DMS114 treated with DMSO at 0.1 percent for 48 hours (cell line): ENCODE results near the gene KCNQ1.

Source experiments
- DNase-seq: peaks from one replicate; lab custom pipeline; 2025; ENCODE audit not compliant: unreplicated experiment; lab: John Stamatoyannopoulos, UW

KCNQ1 gene

DNA sequence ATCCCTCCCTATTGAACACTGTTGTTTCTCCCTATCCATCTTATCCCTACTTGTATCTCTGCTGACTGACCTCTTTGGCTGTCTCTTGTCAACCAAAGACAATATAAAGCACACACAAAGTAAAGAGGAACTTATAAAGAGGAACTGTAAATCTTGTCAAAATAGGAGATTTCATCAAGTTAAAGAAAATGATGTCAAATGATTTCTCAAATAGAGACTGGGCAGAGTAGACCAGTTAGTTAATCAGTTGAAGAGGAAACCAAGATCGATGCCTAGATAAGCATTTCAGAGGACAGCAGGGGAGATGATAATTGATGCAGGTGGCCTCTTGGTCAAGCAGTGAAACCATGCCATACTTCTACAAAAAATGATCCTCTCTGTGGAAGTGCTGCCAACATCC, 232.3 kb downstream of the KCNQ1 start:
- no peak for DNase-seq

DNA sequence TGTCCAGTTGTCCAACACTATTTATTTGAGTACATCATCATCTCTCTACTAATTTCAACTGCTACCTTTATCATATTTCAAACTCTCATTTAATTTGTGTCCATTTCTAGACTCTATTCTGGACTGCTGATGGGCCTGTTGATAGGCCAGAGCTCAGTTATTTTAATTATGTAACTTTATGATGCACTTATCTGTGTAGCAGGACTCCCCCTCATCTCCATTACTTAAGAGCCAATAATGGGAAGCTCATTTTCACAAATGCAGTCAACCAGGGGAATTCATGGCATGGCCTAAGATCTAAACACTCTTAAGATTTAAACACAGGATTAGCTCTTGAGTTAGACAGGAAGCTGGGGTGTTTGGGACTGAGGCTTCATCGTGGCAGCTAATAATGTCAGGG, 233.6 kb downstream of the KCNQ1 start:
- no peak for DNase-seq

DNA sequence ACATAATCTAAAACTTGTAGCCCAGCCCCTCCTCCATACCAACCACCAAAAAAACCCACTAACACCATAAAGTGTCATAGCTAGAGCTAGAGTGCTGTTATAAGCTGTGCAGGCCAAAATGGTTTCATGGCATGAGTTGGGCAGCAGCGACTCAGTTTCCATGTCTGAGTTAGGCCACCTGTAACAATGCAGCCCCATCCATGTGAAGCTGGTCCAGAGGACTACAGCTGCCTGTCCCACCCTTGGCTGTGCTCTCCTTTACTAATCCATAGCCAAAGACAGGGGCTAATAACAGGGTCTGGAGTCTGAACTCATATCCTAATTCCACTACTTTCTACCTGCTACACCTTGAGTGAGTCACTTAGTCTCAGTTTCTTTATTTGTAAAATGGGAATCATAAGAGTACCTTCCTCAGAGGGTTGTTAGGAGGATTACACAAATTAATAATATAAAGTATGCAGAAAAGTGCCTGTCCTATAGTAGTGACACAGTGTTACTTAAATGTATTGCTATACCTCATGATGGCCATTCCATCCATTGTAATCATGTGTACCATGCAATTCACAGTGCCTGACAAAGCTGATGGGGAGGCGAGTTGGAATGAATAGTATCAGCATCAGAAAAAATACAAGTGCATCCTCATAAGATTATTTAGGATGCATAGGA, 234.3 kb downstream of the KCNQ1 start:
- no peak for DNase-seq

DNA sequence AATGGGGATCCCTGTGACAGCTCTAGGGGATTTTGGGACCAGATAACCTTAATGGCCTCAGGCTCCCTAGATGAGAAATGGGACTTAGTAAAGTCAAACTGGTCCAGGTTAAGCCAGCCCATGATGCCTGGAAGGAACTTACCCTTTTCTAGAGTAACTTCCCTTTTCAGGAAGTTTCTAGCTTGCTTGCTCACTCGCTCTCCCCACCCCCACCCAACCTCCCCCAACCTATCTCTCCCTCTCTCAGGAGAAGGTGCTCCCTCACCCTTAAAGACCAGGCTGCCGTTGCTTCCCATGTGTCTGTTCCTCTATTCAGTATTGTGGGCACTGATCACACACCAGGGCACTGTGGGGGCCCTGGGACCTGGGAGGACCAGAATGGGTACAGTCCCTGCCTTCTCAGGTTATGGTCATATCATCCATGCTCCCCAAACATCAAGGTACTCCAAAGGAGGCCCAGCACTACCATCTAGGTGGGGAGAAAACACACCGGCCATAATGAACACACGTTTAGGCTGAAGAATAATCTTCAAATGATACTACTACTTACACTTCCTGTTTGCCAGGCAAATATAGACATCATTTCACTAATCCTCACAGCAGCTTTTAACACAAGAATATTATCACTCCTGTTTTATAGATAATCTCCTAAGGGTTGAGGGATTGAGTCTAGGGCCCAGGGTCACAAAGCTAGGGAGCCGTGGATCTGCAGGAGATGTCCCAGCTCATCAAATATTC, 236.8 kb downstream of the KCNQ1 start:
- no peak for DNase-seq

DNA sequence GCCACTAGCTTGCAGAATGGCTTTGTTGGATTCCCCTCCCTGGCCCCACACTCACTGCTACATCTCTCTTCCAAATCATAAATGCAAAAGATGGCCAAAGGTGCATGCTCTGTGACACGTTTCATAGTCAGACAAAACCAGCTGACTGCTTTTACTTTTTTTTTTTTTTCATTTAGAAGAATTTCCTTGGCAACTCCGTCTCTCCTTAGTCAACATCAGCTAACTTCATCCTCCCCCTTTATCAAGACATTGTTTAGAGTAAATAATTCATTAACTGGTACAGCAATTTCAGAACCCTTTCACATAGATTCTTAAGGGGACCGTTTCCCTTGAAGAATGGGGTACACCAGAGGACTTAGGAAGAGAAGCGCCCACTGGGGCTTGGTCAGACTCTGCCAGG, 239.0 kb downstream of the KCNQ1 start:
- no peak for DNase-seq

DNA sequence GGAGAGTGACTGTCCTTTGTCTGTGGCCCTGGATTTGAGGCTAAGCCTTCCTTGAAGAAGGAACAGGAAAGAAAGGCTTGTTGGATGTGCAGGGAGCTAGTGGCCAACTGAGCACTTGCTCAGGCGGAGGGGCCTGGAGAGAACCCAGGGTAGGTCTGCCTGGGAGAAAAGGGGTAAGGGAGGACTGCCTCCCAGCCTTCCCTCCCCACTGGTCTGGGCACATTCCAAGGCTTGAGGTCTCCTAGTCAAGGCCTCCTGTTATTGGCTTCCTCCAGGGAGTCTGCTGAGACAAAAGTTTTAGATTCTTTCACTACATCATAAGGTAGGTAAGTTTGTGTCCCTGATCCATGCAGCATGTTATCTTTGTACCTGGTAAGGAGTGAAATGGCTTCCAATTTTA, 239.8 kb downstream of the KCNQ1 start:
- DNase-seq: no peak

DNA sequence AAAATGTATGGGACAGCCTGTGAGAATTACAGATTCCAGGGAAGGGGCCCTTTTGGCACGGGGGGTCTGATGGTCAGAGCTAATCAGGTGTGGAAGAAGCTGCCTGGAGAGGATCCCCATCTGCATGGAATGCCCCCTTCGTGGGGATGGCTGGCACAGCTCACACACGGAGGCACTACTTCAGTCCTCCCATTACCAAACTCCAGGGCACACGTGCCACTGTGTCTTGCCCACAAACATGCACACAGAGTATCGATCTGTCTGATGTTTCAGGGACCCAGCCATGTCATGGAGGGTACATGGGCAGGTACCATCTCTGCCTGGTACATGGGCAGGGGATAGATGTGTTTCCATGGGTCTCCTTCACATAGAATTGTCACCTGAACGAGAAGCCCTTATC, 240.2 kb downstream of the KCNQ1 start:
- no peak for DNase-seq

DNA sequence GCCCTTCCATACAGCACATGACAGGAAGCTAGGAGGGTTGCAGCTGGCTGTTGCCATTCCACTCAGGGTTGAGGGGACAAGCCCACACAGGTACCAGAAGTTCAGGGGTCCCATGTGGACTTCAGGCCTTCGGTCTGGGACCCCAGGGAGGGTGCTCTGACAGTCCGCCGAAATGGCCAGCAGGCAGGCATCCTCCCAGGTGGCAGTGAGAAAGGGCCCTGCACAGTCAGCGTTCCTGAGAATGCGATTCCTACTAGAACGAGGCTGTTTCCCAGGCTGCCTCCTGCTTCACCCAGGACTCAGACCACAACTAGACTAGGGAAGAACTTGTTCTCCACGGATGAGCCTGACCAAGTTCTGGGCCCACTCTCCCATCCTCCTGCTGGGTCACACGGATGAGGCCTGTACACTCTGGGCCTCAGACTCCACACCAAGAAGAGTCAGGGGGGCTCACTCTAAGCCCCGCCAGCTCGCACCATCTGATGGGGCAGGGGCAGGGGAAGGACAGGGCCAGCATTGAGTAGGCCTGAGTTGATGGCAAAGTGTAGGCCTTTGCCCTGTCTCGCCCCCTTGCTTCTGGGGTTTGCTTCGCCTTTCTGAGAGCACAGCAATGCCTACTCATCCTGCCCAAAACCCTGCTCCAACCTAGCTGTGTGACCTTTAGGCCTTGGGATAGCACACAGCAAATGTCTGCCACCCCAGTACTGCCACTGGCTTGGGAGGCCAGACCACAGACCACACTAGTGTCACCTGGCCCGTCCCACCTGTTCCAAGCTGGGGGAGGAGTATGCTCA, 241.0 kb downstream of the KCNQ1 start:
- no peak for DNase-seq

DNA sequence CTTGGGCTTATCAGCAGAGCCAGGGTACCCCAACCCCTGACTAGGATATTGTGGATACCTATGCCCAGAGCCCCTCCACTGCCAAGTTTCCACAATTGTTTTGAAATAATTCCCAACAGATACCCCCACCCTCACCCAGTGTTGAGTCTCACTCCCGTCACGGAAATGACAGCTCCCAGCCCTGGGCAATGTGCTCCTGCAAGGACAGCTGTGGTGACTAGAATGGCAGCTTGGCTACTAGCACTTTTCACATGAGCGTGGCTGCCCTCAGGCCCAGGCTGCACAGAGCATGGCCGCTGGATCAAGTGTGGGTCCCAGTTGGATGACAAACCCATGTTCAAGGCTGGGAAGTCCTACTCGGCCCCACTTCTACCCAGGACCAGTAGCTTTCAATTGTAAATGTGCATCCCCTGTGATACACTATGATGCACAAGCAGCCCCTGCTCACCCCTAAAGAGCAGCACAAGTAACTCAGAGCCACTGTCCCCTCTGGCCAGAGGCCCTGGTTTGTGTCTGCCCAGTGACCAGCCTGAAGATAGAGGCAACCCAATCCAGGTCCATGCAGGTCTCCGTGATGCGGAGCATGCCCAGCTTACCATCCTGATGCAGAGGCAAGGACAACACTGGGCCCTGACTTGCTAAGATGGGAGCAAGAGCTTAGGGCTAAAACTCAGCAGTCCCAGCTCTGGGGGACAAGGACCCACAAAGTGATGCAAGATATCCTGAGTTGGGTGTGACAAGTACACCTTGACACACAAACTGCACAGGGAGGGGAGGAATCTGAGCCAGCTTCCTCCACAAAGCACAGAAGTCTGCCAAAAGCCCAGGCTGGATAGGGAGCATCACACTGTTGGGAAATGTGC, 241.8 kb downstream of the KCNQ1 start:
- DNase-seq: no peak

DNA sequence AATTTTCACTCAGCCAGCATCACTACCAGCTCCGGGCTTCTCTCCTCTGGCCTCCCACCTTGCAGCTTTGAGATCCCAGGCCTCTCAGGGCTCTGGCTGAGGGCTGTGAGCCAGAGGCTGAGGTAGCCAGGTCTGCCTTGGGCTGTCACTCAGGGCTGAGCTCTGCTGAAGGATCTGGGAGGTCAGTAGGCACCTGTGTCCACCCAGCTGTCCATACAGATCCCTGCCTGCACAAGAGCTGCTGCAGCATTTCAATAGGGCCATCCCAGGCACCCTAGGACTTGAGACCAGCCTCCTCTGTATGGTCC, 242.4 kb downstream of the KCNQ1 start:
- no peak for DNase-seq

DNA sequence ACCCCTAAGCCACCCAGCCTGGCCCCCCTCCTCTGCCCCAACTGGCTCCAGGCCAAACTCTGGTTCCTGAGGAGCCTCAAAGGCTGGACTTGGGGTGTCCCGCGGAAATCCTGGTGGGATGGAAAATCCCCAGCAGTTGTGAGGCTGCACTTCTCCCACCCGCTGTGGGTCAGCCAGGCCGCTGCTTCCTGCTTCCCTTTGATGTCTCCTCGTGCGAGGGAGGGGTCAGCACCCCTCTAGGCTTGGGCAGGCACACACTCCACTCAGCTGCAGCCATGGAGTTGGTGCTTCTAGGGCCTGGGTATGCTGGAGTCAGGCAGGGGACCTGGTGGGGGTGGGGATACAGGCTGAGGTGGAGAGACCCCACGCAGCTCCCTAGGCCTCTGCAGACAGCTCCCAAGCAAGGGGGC, 243.0 kb downstream of the KCNQ1 start:
- no peak for DNase-seq

DNA sequence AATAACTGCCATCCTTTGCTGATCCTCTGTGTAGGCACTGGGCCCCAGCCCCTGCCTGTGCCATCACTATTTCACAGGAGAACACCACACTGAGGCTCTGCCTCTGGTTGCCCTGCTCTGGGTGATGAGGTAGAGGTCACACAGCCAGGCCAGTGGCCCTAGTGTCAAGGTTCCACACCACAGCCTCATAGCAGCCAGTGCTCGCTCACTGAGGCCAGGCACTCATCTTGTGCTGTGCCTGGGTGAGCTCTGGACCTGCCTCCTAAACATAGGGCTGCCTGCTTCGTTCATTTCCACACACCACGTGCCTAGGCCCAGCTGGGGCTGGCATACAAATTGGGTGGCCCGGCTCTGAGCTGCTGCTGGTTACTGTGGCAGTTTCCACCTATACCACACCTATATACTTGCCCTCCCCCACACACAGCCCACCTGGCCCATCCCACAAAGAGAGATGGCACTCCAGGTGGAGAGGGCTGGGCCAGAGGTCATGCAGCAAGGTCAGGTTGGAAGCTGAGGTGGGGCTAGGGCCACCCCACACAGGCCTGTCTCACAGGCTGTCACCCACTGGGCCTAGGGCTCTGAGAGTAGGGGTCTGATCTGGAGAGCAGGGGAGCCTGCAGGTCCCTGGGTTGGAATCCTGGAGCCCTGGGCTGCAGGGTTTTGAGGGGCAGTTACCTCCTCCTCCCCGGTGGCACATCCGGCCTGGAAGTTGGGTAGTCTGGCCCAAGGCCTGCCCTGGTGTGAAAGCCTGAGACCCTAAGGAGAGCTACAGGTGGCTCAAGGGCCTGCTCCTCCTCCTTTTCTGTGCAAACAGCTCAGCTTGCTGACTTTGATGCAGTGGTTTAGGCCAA, 243.8 kb downstream of the KCNQ1 start:
- no peak for DNase-seq

DNA sequence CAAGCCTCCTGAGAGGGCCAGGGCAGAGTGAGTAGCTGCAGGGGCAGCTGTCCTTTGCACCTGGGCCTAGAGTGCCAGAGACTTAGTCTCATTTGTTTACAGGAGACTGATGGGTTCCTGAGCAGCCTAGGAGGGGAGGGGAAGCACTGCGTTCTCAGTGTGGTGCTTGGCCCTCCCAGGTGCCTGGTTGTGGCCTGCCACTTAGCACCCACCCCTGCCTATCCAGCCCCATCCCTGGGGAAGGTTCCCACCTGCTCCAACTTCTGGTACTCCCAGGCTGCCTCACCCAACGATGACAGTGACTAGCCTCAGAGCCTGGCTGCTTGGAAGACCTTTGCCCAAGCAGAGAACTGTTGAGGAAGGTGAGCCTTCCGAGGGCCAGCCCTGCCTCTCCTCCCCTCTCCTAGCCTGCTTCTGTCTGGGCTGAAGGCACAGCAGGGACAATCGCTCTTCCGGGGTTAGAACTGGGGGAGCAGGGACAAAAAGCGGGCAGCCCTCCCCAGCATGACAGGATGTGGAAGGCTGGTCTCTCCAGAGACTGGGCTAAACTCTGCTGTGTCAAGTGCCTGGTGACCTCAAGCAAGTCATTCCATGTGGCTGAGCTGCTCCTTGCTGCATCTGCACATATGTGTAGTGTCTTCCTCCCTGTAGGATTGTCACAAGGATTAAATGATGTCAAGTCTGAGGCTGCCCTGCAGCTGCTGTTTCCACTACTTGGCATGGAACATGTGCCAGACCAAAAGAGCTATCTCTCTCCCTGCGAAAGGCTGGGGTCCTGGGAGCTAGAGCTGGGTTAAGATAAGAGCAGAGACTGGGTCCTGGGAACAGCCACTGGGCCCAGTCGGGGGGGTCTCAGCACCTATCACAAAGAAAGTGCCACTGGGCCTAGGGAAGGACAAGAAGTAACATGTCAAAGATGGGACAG, 245.1 kb downstream of the KCNQ1 start:
- DNase-seq: no peak

DNA sequence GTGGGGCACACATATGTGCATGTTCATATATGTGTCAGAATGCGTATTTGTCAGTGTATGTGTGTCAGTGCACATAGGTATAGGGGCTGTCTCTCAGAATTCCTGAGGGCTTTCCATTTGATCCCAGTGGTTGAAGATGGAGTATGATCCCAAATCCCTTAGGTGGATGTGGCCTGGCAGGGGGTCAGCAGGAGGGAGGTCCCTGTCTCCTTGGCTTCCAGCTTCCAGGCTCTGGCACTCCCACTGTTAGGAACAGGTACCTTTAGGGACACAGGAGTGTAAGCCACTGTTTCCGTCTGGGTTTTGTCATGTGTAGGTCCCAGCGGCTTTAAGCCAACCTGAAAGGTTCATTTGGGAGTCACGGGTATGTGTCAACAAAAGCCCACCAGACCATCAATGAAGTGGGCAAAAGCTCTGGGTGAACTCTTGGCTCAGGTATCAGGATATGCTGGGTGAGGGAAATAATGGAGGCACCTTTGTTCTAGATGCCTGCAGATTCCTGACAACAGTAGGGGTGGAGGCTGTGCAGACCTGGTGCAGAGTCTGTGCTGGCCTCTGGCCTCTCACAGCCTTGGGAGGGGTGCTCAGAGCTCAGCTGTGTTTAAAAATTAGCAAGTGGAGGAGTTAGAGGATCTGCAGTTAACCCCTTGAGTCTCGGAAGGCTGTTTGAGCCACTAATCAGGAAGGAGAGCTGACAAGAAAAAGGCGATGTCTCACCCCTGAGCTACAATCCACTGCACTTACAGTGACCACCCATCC, 246.0 kb downstream of the KCNQ1 start:
- no peak for DNase-seq

DNA sequence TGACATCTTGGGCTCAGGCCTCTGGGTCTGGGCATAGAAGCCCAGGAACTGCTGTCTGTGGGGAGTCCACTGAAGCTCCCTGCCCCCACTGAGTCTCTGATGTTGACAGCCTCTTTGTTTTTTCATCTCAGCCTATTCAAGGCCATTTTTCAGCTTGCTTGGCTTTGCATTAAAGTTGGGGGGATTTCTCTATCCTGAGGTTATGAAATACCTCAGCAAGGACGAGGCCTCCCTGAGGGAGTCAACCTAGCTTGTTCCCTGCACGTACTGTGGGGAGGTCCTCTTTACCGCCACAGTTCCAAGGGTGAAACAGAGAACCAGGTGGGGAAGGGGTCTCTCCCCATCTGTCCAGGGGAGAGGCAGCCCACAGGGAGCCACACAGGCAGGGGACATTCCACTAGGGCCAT, 246.6 kb downstream of the KCNQ1 start:
- no peak for DNase-seq

DNA sequence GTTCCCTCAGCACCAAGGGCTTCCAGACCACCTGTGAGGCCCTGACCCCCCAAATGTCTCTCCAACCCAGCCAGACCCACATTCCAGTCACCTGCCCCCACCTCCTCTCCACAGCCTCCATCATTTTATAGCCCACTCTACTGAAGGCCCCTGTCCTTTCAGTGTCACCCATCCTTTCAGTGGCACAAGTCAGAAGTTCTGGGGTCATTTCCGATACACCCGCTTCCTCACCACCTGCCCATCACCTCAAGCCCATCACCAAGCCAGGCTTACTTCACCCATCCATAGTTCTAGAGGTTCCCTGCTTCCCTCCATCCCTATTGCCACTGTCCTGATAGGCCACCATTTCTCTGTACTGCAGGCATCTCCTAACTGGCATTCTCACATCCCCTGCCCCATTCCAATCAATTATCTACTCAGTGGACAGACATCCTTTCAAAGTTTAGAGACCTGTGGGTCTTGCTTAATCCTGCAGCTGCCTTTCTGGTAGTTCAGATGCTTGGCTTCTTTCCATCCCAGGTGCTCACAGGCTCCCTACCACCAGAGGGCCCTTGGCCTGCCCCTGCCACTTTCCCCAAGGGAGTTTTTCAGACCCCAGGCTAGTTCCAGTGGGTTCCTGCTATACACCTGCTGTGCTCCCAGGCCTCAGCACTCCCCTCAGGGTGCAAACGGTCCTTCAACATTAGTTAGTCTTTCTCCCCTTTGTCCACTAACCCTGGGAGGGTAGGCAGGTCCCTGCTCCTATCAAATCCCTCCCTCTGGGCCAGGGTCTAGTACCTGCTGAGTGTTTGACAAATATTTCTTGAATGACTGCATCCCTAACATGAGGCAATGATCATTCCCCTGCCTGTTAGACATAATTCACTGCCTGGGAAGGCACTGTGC, 247.4 kb downstream of the KCNQ1 start:
- DNase-seq: no peak
